Measurements from ENCODE around the gene TREML1.

The TREML1 gene

DNA sequence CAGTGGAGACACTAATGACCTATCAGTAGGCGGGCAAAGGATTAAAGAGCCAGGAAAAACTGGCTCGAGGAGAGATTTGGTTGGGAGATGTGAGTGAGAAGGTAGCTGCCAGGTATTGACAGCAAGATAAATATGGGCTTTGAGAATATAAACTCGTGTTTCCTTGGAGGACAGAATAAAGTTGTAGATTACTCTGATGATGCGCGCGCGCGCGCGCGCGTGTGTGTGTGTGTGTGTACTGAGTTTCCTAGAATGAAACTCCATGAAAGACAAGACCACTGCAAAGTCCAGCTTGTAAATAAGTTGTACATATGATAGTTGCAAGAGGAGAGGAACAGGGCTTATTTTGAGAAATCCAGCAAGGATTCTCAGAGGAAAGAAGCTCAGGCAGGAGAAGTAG lies 22.0 kb upstream of the TREML1 start:
- DNase-seq (ENCODE audit: insufficient read length) (no peak), FAIRE-seq (no peak)
- no peak for TF ChIP-seq POLR2AphosphoS5 (IDR thresholded peaks at IDR 0.05; ENCODE audit: low read depth, low read length)
- no peak for TF ChIP-seq TAF1 (IDR thresholded peaks at IDR 0.05; ENCODE audit: borderline replicate concordance, low read depth, low read length)
- no peak for TF ChIP-seq POLR2A (IDR thresholded peaks at IDR 0.05; ENCODE audit: low read depth, low read length)

DNA sequence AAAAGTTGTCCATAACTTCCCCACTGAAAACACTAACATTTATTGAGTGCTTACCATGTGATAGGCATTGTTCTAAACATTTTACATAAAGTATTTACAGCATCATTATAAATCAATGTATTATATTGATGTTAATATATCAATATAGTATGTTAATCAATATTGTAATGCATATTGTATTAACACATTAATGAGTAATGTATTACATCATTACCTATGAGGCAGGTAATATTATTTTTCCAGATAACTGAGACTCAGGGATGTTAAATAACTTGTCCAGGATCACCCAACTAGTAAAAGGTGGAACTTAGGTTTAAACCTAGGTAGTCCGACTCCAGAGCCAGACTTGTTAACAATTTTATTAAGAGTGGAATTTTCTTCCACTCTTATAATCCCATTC lies 20.9 kb upstream of the TREML1 start:
- DNase-seq (ENCODE audit: insufficient read length), result no peak
- TF ChIP-seq TAF1 (IDR thresholded peaks at IDR 0.05; ENCODE audit: borderline replicate concordance, low read depth, low read length), result no peak
- no peak for TF ChIP-seq POLR2AphosphoS5 (IDR thresholded peaks at IDR 0.05; ENCODE audit: low read depth, low read length)
- TF ChIP-seq POLR2A (IDR thresholded peaks at IDR 0.05; ENCODE audit: low read depth, low read length), result no peak
- FAIRE-seq, result no peak

DNA sequence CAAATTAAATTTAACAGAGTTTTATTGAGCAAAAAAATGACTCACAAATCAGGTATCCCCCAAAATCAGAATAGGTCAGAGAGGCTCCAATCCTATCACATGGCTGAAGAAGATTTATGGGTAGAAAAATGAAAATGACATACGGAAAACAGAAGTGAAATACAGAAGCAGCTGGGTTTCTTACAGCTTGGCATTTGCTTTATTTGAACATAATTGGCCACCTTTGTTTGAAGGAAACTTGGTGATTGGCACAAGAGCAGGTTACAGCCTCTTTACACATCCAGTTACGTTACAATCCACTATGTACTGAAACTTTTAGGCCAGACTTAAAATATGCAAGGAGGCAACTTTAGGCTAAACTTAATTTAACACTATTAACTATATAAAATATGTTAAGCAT lies 20.5 kb upstream of the TREML1 start:
- TF ChIP-seq TAF1 (IDR thresholded peaks at IDR 0.05; ENCODE audit: borderline replicate concordance, low read depth, low read length) (no peak), POLR2A (IDR thresholded peaks at IDR 0.05; ENCODE audit: low read depth, low read length) (no peak)
- no peak for DNase-seq (ENCODE audit: insufficient read length)
- FAIRE-seq, result no peak

DNA sequence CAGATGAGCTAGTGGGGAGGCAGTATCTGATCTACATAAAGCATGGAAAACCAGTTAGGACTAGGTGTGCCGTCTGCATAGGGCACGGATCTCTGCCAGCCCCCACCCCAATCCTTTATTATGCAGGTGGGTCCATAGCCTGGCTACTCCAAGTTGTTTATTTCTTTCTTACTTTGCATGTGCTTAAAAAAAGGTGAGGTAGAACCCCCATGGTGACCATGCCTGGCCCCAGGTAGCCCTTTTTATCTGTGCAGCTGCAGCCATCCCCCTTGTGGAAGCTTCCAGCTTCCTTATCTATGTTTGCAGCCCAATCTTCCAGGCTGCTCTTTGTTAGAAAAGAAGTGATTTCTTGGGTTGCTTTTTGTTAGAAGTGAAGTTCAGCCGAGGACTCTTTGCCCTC lies 17.8 kb upstream of the TREML1 start:
- TF ChIP-seq POLR2AphosphoS5 (IDR thresholded peaks at IDR 0.05; ENCODE audit: low read depth, low read length) (no peak), TAF1 (IDR thresholded peaks at IDR 0.05; ENCODE audit: borderline replicate concordance, low read depth, low read length) (no peak), POLR2A (IDR thresholded peaks at IDR 0.05; ENCODE audit: low read depth, low read length) (no peak)
- no peak for DNase-seq (ENCODE audit: insufficient read length)
- no peak for FAIRE-seq

DNA sequence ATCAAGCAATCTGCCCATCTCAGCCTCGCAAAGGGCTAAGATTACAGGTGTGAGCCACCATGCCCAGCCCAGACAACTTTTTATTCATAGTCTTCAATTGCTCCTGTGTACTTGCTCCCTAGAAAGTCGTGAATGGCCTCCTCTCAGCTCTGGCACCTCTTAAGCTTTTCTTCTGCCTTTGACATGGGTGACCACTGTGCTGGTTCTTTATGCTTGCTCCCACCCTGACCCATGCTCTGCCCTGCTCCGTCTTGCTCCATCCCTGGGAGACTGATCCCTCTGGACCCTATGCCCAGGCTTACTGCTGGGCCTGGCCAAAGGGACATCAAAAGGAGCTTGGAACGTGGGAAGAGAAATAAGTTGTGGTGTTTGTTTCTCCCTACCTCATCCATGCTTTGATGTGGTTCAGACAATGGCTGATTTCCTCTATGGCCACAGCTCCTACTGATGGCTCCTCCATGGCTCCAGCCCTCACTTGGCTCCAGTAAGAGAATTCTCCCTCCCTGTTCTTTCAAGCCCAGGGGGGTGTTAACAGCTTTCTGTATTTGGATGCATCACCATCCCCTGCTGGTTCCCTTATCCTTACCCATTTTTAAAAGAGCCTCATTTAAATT lies 16.5 kb upstream of the TREML1 start:
- FAIRE-seq, result no peak
- TF ChIP-seq POLR2A (IDR thresholded peaks at IDR 0.05; ENCODE audit: low read depth, low read length) (no peak), TAF1 (IDR thresholded peaks at IDR 0.05; ENCODE audit: borderline replicate concordance, low read depth, low read length) (no peak), POLR2AphosphoS5 (IDR thresholded peaks at IDR 0.05; ENCODE audit: low read depth, low read length) (no peak)
- no peak for DNase-seq (ENCODE audit: insufficient read length)

DNA sequence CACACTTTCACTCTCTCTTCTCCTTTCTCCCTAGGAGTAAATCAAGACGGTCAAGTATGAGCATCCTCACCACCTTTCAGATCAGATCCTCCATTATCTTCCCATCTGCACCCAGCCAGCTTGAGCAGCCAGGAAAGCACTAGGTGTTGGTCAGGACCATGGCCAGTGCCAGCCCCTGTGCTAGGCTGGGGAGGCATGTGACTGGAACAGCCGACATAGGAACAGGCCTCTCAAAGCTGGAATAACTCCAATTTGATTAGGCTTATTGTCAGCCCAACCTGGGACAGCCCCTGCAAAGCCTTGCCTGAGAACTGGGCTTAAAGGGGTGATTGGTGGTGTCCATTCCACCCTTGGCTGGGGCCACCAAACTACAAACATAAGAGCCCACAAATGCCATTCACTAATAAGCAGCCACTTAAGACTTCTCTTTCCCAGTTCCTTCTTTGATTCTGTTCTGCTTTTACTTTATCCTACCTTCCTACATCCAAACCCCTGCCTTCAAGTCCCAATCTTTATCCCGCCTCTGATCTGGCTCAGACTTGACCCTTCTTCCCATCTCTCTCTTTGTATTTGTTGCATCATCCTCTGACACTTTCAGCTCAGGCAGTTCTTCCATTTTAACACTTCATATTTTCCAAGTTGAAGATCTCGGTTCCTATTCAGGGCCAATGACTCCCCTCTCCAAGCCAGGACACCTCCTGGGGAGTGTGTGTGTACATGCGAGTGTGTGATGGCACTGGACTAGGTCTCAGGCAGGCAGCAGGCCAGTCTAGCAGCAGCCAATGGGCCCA lies 13.2 kb upstream of the TREML1 start:
- DNase-seq (ENCODE audit: insufficient read length) (no peak), FAIRE-seq (no peak)
- TF ChIP-seq TAF1 (IDR thresholded peaks at IDR 0.05; ENCODE audit: borderline replicate concordance, low read depth, low read length), result no peak
- no peak for TF ChIP-seq POLR2AphosphoS5 (IDR thresholded peaks at IDR 0.05; ENCODE audit: low read depth, low read length)
- no peak for TF ChIP-seq POLR2A (IDR thresholded peaks at IDR 0.05; ENCODE audit: low read depth, low read length)

DNA sequence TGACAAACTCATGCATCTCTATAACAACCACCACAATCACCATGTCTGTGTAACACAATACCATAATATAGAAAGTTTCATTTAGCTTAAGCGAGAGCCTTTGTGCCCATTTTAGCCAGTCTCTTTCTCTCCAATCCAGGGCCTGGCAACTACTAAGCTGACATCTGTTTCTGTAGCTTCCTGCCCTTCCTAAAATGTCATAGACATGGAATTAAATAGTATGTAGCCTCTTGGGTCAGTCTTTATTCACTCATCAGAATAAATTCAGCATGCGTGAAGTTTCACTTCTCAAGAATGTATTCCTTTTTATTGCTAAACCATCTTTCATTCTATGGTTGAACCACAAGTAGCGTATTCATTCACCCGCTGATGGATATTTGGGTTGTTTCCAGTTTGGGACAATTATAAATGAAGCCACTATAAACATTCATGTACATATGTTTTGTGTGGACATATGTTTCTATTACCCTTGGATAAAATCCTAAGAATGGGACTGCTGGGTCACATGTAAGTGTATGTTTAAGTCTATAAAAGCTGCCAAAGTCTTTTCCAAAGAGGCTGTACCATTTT lies 10.5 kb upstream of the TREML1 start:
- DNase-seq (ENCODE audit: insufficient read length) (no peak), FAIRE-seq (no peak)
- TF ChIP-seq POLR2AphosphoS5 (IDR thresholded peaks at IDR 0.05; ENCODE audit: low read depth, low read length), result no peak
- no peak for TF ChIP-seq TAF1 (IDR thresholded peaks at IDR 0.05; ENCODE audit: borderline replicate concordance, low read depth, low read length)
- no peak for TF ChIP-seq POLR2A (IDR thresholded peaks at IDR 0.05; ENCODE audit: low read depth, low read length)

DNA sequence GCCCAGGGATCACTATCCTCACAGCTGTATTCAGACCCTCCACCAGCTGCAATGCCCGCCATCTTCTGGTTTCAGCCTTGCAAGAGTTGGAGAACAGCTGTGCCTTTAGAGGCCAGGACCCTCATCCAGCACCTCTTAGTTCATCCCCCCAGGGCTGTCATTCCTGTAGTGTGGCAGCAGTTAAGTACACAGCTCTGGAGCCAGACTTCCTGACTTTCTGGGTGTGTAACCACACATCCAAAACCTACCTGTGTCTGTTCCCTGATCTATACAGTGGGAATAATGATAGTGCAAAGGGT lies 9.2 kb upstream of the TREML1 start:
- TF ChIP-seq POLR2AphosphoS5 (IDR thresholded peaks at IDR 0.05; ENCODE audit: low read depth, low read length) (no peak), TAF1 (IDR thresholded peaks at IDR 0.05; ENCODE audit: borderline replicate concordance, low read depth, low read length) (no peak), POLR2A (IDR thresholded peaks at IDR 0.05; ENCODE audit: low read depth, low read length) (no peak)
- DNase-seq (ENCODE audit: insufficient read length) (no peak), FAIRE-seq (no peak)

DNA sequence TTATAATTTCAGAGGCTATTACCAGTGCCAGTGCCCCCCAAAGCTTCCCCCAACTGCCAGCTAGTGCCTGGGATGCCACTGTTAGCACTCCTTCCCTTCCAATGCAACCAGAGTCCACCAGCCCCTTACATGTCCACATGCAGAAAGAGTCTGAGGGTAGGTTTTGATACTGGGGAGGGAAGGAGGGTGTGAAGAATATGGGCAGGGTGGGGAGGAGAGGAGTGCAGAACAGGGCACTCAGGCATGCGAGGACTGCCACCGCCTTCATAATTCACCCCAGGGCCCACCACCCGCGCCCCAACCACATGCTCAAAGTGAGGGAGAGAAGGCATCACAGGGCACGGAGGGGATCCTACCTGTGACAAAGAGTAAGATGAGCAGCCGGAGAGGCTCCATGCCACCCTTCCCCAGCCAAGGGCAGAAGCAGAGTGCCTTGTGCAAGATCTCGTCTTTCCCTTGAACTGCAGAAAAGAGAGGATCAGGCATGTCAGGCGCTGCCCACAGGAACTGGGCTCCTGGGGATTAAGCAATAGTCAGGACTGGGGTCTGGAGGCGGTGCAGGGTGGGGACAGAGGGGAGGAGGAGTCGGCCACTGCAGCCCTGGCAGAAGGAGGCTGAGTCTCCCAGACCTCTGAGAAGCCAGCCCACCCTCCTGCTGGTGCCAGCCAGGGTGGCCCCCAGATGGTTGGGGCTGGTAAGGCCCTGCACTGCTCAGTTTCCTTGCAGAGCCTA lies 8.7 kb upstream of the TREML1 start, which contains the start of gene TREM2:
Gene TREM2, minus strand, starts transcription at position 430 of the 732 bp plus-strand sequence. Its CDS starts 34 bp downstream, at position 396.
- DNase-seq (ENCODE audit: insufficient read length), result no peak
- no peak for FAIRE-seq
- no peak for TF ChIP-seq POLR2AphosphoS5 (IDR thresholded peaks at IDR 0.05; ENCODE audit: low read depth, low read length)
- no peak for TF ChIP-seq TAF1 (IDR thresholded peaks at IDR 0.05; ENCODE audit: borderline replicate concordance, low read depth, low read length)
- TF ChIP-seq POLR2A (IDR thresholded peaks at IDR 0.05; ENCODE audit: low read depth, low read length), result no peak

DNA sequence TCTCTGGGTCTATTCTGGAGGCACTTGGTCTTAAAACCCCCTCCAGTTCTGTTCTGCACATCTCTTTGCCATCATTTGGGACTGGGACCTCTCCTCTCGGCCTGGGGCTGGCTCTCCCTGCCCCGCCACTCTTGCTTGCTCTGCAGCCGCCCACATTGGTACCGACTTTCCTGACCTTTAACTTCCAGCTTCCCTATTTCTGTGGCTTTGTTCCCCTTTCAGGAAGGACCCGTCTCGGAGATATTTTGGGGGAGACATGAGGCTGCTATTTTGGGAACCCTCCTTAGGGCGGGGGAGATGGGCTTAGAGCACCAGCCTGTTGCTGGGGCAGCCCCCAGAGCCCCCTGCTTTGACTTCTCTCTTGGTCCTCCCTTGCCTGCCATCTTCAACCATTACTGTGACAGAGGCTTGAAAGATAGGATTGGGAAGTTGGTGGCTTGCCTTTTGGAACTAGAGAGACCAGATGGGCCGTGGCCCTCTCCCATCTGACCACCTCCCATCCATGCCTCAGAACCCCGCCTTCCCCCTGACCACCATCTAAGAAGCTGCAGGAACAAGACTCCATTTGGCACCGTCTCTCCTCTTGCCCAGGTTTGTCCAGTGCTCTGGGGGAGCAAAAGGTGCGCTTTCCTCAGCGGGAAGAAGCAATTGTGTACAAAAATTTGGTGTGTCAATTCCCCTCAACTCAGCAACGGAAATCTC lies 7.9 kb upstream of the TREML1 start:
- FAIRE-seq, result no peak
- DNase-seq (ENCODE audit: insufficient read length), result no peak
- no peak for TF ChIP-seq POLR2AphosphoS5 (IDR thresholded peaks at IDR 0.05; ENCODE audit: low read depth, low read length)
- no peak for TF ChIP-seq TAF1 (IDR thresholded peaks at IDR 0.05; ENCODE audit: borderline replicate concordance, low read depth, low read length)
- TF ChIP-seq POLR2A (IDR thresholded peaks at IDR 0.05; ENCODE audit: low read depth, low read length), result no peak

DNA sequence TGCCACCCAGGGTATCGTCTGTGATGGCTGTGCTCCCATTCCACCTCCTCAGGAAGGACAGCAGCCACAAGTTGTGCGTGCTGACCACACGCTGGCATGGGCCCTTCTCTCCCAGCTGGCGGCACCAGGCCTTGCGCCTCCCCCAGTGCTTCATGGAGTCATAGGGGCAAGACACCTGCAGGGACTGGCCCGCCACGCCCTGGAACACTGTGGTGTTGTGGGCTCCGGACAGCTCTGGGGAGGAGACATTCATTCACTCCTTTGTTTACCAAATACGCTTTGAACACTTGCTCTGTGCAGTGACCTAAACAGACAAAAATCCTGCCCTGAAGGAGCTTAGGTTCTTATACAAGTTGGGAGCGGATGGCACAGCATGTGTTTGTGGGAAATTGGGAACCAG lies 7.2 kb upstream of the TREML1 start:
- no peak for TF ChIP-seq TAF1 (IDR thresholded peaks at IDR 0.05; ENCODE audit: borderline replicate concordance, low read depth, low read length)
- no peak for TF ChIP-seq POLR2A (IDR thresholded peaks at IDR 0.05; ENCODE audit: low read depth, low read length)
- no peak for TF ChIP-seq POLR2AphosphoS5 (IDR thresholded peaks at IDR 0.05; ENCODE audit: low read depth, low read length)
- DNase-seq (ENCODE audit: insufficient read length) (no peak), FAIRE-seq (no peak)

Measured in GM12892 (cell line).